ENCODE data around the gene MSX1. TPM values are rescaled to one million over a fixed set of nuclear protein-coding genes. Genes with fewer than 3 reads are reported as not detected.

The MSX1 gene
- total and polyA plus RNA-seq, 12 donors: 1.8 to 30.3 (median 7.2) TPM

DNA sequence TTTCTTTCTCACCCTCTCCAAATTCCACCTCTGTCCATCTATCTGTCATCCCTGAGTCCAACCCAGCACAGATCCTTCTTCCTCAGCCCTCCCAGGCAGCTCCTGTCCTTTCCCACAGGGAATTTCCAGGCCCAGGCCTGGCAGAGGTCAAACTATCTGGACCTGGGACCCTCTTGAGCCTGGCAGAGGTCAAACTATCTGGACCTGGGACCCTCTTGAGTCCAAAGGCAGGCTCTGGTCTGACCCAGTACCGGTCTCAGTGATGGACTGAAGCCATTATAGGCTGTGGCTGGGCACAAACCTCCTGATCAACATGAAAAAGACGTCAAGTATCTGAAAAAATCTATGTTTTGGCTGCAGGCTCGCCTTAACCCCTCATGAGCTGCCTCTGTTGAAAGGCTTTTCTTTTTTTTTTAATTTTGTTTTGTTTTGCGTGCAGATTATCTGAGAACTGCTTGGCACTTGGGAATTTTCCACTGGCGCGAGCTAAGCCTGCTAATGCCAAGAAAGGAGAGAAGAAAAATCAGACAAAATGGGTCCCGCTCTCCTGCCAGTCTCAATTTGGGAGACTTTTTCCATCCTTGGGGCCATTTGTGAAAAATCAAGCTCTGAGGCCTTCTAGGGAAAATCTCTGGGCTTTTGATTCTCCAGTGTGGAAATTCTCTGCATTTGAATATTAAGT is 31.2 kb downstream of the MSX1 start:
- DNase-seq: peak in 1 of 7 donors; percentile 29
- TF ChIP-seq, protein P1, sequence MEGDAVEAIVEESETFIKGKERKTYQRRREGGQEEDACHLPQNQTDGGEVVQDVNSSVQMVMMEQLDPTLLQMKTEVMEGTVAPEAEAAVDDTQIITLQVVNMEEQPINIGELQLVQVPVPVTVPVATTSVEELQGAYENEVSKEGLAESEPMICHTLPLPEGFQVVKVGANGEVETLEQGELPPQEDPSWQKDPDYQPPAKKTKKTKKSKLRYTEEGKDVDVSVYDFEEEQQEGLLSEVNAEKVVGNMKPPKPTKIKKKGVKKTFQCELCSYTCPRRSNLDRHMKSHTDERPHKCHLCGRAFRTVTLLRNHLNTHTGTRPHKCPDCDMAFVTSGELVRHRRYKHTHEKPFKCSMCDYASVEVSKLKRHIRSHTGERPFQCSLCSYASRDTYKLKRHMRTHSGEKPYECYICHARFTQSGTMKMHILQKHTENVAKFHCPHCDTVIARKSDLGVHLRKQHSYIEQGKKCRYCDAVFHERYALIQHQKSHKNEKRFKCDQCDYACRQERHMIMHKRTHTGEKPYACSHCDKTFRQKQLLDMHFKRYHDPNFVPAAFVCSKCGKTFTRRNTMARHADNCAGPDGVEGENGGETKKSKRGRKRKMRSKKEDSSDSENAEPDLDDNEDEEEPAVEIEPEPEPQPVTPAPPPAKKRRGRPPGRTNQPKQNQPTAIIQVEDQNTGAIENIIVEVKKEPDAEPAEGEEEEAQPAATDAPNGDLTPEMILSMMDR (IDR thresholded peaks at IDR 0.05): no peak
- no peak for TF ChIP-seq POLR2A (IDR thresholded peaks at IDR 0.05)
- H3K4me1 ChIP-seq (replicated peaks in 1 of 2): no peaks in the 10 kb centered on the region
- 79 to 83% (median 82%) methylated on average over 7 of the region's 7 CpGs for WGBS, 4 donors
- intact Hi-C loops (cut with DNase I): no loop called here
- H3K27me3 ChIP-seq: peaks cover 6% of the 10 kb centered on the region
- H3K9me3 ChIP-seq (replicated peaks in 1 of 3): no peaks in the 10 kb centered on the region
- H3K4me3 ChIP-seq: no peak overlapping the region
- H3K27ac ChIP-seq: no peak overlapping the region
- H3K36me3 ChIP-seq (replicated peaks in 1 of 2): no peaks in the 10 kb centered on the region

DNA sequence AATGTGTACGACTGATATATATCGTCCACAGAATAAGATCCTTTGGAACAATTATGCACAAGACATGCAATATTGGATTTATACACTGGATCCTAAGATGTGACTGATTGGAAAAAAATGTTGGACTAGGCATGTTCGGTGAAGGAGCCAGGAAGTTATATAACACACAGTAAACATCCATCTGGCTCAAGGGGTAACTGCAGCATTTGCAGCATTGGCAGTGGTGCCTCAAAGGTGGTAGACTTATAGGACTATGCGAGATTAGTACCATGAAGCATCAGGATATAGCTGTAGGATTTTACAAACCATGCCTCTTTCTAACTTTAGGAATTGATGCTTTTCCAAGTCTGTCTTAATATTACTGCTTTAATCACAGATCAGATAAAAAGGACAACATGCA is 34.3 kb downstream of the MSX1 start:
- Histone ChIP-seq H3K36me3 (replicated peaks in 1 of 2) (no peaks in the 10 kb centered on the region), H3K27me3 (peaks cover 3% of the 10 kb centered on the region), H3K9me3 (replicated peaks in 1 of 3) (no peaks in the 10 kb centered on the region), H3K27ac (no peak overlapping the region), H3K4me3 (no peak overlapping the region), H3K4me1 (replicated peaks in 1 of 2) (no peaks in the 10 kb centered on the region)
- intact Hi-C loops (cut with DNase I): no loop called here
- TF ChIP-seq, protein P1 (IDR thresholded peaks at IDR 0.05): no peak
- TF ChIP-seq POLR2A (IDR thresholded peaks at IDR 0.05): no peak
- 77 to 89% (median 82%) methylated on average over 4 of the region's 4 CpGs for WGBS, 4 donors
- peak in 1 of 7 donors; percentile 2 for DNase-seq

DNA sequence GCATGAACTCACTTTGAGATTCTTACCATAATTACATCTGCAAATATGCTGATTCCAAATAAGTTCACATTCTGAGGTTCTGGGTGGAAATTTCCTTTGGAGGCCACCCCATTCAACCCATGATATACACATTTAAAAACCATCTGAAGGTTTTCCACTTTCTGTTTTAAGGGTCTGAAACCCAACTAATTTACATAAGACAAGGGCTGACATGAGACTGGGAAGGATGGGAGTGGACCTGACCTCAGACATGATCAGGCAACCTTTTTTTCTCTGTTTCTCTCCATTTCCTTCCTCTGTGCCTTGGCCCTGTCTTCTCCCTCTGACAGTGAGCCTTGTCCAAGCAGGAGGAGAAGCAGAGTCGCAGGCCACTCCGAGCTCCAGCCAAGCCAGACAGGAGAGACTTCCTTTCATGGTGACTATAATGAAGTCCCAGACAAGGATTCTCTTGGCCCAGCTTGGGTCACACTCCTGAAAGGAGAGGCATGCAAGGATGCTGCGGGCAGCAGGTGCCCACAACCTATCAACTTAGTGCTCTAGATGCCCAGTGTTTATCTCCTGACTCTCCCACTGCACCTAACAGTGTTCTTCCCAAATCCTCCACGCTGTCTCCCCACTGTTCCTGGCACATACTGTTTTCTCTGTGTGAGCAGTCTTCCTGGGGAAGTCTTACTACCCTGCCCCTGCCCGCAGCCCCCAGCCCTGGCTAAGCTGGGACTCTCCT is 39.9 kb downstream of the MSX1 start:
- DNase-seq: no peak
- Histone ChIP-seq H3K4me3 (no peak overlapping the region), H3K36me3 (replicated peaks in 1 of 2) (no peaks in the 10 kb centered on the region), H3K4me1 (replicated peaks in 1 of 2) (no peaks in the 10 kb centered on the region), H3K27me3 (peaks cover 9% of the 10 kb centered on the region), H3K27ac (no peak overlapping the region), H3K9me3 (replicated peaks in 1 of 3) (no peaks in the 10 kb centered on the region)
- intact Hi-C loops (cut with DNase I): no loop called here
- no peak for TF ChIP-seq POLR2A (IDR thresholded peaks at IDR 0.05)
- TF ChIP-seq, protein P1 (IDR thresholded peaks at IDR 0.05): no peak
- 81 to 86% (median 81%) methylated on average over 4 to 5 of the region's 5 CpGs for WGBS, 4 donors

DNA sequence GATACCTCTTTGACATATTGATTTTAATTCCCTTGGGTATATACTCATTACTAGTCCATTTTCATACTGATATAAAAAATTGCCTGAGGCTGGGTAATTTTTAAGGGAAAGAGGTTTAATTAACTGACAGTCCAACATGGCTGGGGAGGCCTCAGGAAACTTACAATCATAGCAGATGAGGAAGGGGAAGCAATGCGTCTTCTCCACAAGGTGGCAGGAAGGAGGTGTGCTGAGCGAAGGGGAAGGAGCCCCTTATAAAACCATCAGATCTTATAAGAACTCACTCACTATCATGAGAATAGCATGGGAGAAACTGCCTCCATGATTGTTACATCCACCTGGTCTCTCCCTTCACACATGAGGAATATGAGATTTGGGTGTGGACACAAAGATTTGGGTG is 42.4 kb downstream of the MSX1 start:
- Histone ChIP-seq H3K27me3 (peaks cover 9% of the 10 kb centered on the region), H3K4me1 (replicated peaks in 1 of 2) (no peaks in the 10 kb centered on the region), H3K9me3 (replicated peaks in 1 of 3) (peaks cover 0 to 4% (median 0%) of the 10 kb centered on the region in 3 donors), H3K27ac (no peak overlapping the region), H3K36me3 (replicated peaks in 1 of 2) (no peaks in the 10 kb centered on the region), H3K4me3 (no peak overlapping the region)
- no peak for DNase-seq
- WGBS, 4 donors: 53 to 66% (median 62%) methylated on average over 2 of the region's 2 CpGs
- intact Hi-C loops (cut with DNase I): no loop called here
- TF ChIP-seq, protein P1 (IDR thresholded peaks at IDR 0.05): no peak
- TF ChIP-seq POLR2A (IDR thresholded peaks at IDR 0.05): no peak
